Adrenal gland (tissue), 12 donors: Measurements from ENCODE around the gene PPIA. TPM values are rescaled to one million over a fixed set of nuclear protein-coding genes. Genes with fewer than 3 reads are reported as not detected.
A peak's percentile ranks its signal among the peaks of the same experiment; 100 is the strongest.

Experiments
- DNase-seq, 7 donors: peaks; one replicate each; pipeline ENCODE4 v3.0.0-alpha.2; 2019 to 2020
- H3K27ac ChIP-seq, 5 donors: fragments of 200-600 bp; sonication (generic) in 4 of 5; 1 replicate in 3 of 5; 2 replicates in 2 of 5; pipeline versions ENCODE4 v1.5.1 to v1.8.0; 2016 to 2020; ENCODE audit warnings: mild to moderate bottlenecking in 1 of 5
- H3K27me3 ChIP-seq: fragments of 200-600 bp; 2 replicates; pipeline ENCODE4 v1.8.0; 2021
- H3K36me3 ChIP-seq, 2 donors: fragments of 200-600 bp; replicated peaks in 1 of 2; 1 replicate in 1 of 2; 2 replicates in 1 of 2; pipeline versions ENCODE4 v1.5.1 to v1.8.0; 2018 to 2022
- H3K4me1 ChIP-seq, 2 donors: fragments of 200-600 bp; replicated peaks in 1 of 2; 1 replicate in 1 of 2; 2 replicates in 1 of 2; pipeline versions ENCODE4 v1.5.1 to v1.8.0; 2018 to 2021
- H3K4me3 ChIP-seq, 4 donors: fragments of 200-600 bp; sonication (generic) in 3 of 4; one replicate each; pipeline ENCODE4 v1.5.1; 2016 to 2018
- H3K9me3 ChIP-seq, 3 donors: fragments of 200-600 bp; sonication (generic) in 1 of 3; replicated peaks in 1 of 3; 1 replicate in 2 of 3; 2 replicates in 1 of 3; pipeline versions ENCODE4 v1.5.1 to v1.8.0; 2016 to 2021
- CTCF ChIP-seq, 6 experiments: fragments of 450-650 bp in 4 of 6; fragments of 200-600 bp in 2 of 6; sonication (generic) in 1 of 6; IDR thresholded peaks; 1 replicate in 5 of 6; 2 replicates in 1 of 6; pipeline versions ENCODE4 v1.5.1 to v1.8.0; 2016 to 2021; ENCODE audit warnings: antibody characterized with exemption in 6 of 6, mild to moderate bottlenecking in 2 of 6, moderate library complexity in 1 of 6
- POLR2A ChIP-seq, 2 donors: fragments of 450-650 bp; IDR thresholded peaks; one replicate each; pipeline ENCODE4 v1.6.1; 2017; ENCODE audit warnings: antibody characterized with exemption in 2 of 2, mild to moderate bottlenecking in 2 of 2, moderate library complexity in 1 of 2
- WGBS, 4 donors: extraction: QIAGEN DNeasy Blood & Tissue Kit in 2 of 4; methylation state at CpG; one replicate each; pipeline versions ENCODE4 v1.1.5 to v1.1.7; 2013 to 2017; 5-methylcytosine and 5-hydroxymethylcytosine counted together
- intact Hi-C, 2 donors: fragments of 100-400 bp; cut with DNase I; formaldehyde crosslinking; loops; one replicate each; pipeline versions ENCODE4 v1.14.1 to v1.15.0; 2022 to 2023
- polyA plus RNA-seq, 3 donors: library from polyadenylated mRNA; stranded (reverse); fragments of 200-250 nt in 2 of 3; fragments of 350-450 nt in 1 of 3; fragmentation: Illumina TruSeq in 1 of 3; extraction: RNeasy Lipid Tissue Mini Kit (QIAGEN cat#74804) in 1 of 3; gene quantifications; one replicate each; pipeline ENCODE4 v1.2.3, GENCODE V29; 2013 to 2014
- total RNA-seq, 9 donors: library from RNA; depleted of rRNA in 4 of 9; stranded (reverse); fragments of >200 nt in 4 of 9; fragments of 120-200 nt in 1 of 9; fragmentation: NEBNext Ultra II Directional in 1 of 9; extraction: Animal tissue kit (Norgen Biotek cat#: 25700) in 1 of 9; gene quantifications; one replicate each; pipeline versions ENCODE4 v1.1.0 to v1.2.4, GENCODE V29; 2013 to 2023
- donor health status: healthy with polysubstance abuse.
- donor health status: Bipolar disorder and iron deficiency.
- donor health status: DM: yes; HTN: yes; CAD: no.
- donor health status: DM: no; HTN: no; CAD: no.
- donor health status: DM: no; HTN: no; CAD: no.
- donor health status: DM: yes; HTN: yes; CAD: no.

PPIA gene
- total and polyA plus RNA-seq, 12 donors, result 589 to 3,672 (median 1,389) TPM

- intact Hi-C loops, result loop anchor here (10.0 kb wide), 3 partner anchors 70 to 180 kb away; partner anchors contain the start of gene TMED4 (in 1 of the 2)
- Histone ChIP-seq H3K4me3 (no peak overlapping the region), H3K9me3 (no peaks in the 10 kb centered on the region), H3K27me3 (no peaks in the 10 kb centered on the region), H3K36me3 (peaks cover 0 to 74% of the 10 kb centered on the region in 2 donors), H3K4me1 (peaks cover 12 to 28% of the 10 kb centered on the region in 2 donors), H3K27ac (peak overlapping the region in 2 of 5 donors; percentile 38 to 78)
- peak in 6 of 7 donors; percentile 70 to 90 (median 80) for DNase-seq
- no peak for TF ChIP-seq POLR2A (IDR thresholded peaks at IDR 0.05)
- TF ChIP-seq CTCF (IDR thresholded peaks at IDR 0.05), result peak in 3 of 6 experiments; percentile 34 to 42 (median 39)
- WGBS, 4 donors, result 65 to 81% (median 73%) methylated on average over 11 to 22 of the region's 22 CpGs
Observed at GRCh38 chr7:44764665-44765578, 31.6 kb upstream of the PPIA start.

DNA sequence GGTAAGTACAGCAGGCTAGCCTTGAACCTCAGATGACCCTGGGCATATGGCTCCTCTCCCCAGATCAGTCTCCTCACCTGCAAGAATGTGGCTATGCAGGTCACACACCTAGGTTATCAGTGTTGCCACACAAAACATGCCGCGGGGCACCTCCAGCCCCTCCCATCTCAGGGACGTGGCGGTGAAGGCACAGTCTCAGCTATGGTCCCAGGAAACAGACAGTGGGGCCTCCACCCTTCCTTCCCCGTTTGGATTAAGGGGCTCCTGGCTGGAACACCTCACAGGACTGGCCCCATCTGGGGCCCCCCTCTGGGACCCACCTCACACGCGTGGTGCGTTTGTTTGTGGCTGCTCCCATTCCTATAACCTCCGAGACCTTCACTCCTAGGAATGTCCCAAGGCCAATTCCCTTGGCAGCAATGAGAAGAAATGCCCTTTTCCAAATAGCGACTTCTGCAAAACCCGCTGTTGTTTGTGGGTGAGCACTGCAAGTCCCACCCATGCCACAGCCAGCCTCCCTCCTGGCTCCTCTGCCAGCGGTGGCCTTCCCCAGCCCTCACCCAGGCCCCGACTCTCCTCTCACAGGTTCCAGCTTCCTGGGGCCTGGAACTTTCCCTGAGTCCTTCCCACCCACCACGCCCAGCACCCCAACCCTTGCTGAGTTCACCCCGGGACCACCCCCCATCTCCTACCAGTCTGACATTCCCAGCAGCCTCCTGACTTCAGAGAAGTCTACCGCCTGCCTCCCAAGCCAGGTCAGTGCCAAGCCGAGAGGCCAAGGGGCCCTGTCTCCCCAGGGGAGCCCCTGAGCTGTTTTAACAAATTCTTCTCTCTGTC is 30.7 kb upstream of the PPIA start:
- H3K27ac ChIP-seq, result peak overlapping the region in 2 of 5 donors; percentile 38 to 78
- H3K9me3 ChIP-seq, result no peaks in the 10 kb centered on the region
- intact Hi-C loops, result loop anchor here (10.0 kb wide), 3 partner anchors 69 to 181 kb away; partner anchors contain the start of gene TMED4 (in 1 of the 2)
- 60 to 74% (median 66%) methylated on average over 6 to 17 of the region's 17 CpGs for WGBS, 4 donors
- no peak overlapping the region for H3K4me3 ChIP-seq
- no peak for DNase-seq
- peaks cover 0 to 65% of the 10 kb centered on the region in 2 donors for H3K36me3 ChIP-seq
- H3K4me1 ChIP-seq, result peaks cover 12 to 32% of the 10 kb centered on the region in 2 donors
- TF ChIP-seq POLR2A (IDR thresholded peaks at IDR 0.05) (no peak), CTCF (IDR thresholded peaks at IDR 0.05) (no peak)
- H3K27me3 ChIP-seq, result no peaks in the 10 kb centered on the region

DNA sequence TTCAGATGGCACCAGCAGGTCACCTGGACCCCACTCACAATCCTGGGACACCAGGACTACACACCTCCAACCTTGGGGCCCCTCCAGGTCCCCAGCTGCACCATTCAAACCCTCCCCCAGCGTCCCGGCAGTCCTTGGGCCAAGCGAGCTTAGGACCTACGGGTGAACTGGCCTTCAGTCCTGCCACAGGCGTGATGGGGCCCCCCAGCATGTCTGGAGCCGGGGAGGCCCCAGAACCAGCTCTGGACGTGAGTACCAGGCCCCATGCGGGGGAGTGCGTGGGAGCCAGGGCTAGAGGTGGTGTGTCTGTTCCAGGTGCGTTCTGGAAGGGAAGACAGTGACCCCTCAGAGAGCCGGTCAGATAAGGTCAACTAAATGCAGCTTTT is 30.1 kb upstream of the PPIA start:
- TF ChIP-seq POLR2A (IDR thresholded peaks at IDR 0.05) (no peak), CTCF (IDR thresholded peaks at IDR 0.05) (no peak)
- intact Hi-C loops, result loop anchor here (10.0 kb wide), 3 partner anchors 68 to 182 kb away; partner anchors contain the start of gene TMED4 (in 1 of the 2)
- Histone ChIP-seq H3K27ac (peak overlapping the region in 1 of 5 donors; percentile 33), H3K9me3 (no peaks in the 10 kb centered on the region), H3K4me1 (peaks cover 12 to 32% of the 10 kb centered on the region in 2 donors), H3K36me3 (peaks cover 0 to 59% of the 10 kb centered on the region in 2 donors), H3K27me3 (no peaks in the 10 kb centered on the region), H3K4me3 (no peak overlapping the region)
- DNase-seq, result no peak
- WGBS, 4 donors, result 77 to 94% (median 86%) methylated on average over 6 to 11 of the region's 11 CpGs
